ENCODE measurements around the gene ARPC5L. TPM values are rescaled to one million over a fixed set of nuclear protein-coding genes. Genes with fewer than 3 reads are reported as not detected.

Gene ARPC5L
- total RNA-seq, 1 donor from 2014 or later, result 22.5 TPM

DNA sequence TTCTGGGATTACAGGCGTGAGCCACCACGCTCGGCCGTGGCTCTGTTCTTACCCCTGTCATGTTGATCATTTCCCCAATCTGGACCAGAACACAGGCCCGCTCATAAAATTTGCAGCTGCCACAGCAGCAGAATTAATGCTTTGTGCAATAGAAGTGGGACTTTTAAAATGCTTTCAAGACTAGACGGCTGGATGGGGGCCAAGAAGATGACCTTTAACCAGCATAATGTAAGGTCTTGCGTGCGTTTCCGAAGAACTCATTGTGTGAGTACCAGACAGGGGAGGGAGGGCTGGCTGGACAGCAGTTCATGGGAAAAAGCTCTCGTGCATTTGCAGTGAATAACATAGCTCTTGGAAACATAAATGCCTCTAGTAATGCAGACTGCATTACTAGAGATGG, 12.1 kb upstream of the ARPC5L start:
- no peak for DNase-seq (ENCODE audit: extremely low spot score, unreplicated experiment)
- no peaks in the 10 kb centered on the region for H3K9me3 Mint-ChIP-seq (ENCODE audit: unreplicated experiment)

DNA sequence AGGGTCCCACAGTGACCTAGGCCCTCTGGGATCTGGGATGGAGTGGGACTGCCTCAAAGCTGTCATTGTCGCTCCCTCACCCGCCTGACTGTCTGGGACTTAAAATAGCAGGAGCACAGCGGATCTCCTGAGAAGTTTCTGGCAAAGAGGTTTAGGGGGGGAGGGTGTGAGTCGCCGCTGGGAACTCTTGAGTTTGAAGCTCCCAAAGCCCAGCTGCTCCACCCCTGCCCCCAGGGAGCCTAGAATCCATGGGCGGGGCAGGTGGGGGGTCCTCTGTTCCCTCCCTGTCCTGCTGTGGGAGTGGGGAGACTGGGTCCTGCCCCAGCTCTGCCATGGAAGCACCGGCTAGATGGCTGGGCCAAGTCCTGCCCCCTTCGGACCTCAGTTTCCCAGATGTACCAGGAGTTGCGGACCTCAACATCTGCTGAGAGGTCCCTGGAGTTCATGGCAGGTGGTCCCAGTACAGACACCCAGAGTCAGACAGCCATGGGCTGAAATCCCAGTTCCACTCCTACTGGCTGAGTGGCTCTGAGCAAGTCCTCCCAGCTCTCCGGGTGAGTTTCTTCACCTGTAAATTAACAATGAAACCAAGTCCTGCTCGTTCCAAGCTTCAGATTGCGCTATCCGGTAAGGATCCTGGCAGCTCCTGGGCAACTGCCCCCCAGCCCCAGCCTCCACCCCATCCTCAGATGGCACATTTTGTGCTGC, 9.7 kb upstream of the ARPC5L start:
- DNase-seq (ENCODE audit: extremely low spot score, unreplicated experiment), result no peak
- Mint-ChIP-seq H3K36me3 (ENCODE audit: unreplicated experiment) (no peaks in the 10 kb centered on the region), H3K27me3 (ENCODE audit: unreplicated experiment) (no peaks in the 10 kb centered on the region), H3K9me3 (ENCODE audit: unreplicated experiment) (no peaks in the 10 kb centered on the region), H3K4me3 (ENCODE audit: unreplicated experiment) (peak overlapping the region; percentile 70), H3K27ac (ENCODE audit: unreplicated experiment) (peak overlapping the region; percentile 20), H3K4me1 (ENCODE audit: unreplicated experiment) (peaks cover 27% of the 10 kb centered on the region)
- TF ChIP-seq, protein P1, sequence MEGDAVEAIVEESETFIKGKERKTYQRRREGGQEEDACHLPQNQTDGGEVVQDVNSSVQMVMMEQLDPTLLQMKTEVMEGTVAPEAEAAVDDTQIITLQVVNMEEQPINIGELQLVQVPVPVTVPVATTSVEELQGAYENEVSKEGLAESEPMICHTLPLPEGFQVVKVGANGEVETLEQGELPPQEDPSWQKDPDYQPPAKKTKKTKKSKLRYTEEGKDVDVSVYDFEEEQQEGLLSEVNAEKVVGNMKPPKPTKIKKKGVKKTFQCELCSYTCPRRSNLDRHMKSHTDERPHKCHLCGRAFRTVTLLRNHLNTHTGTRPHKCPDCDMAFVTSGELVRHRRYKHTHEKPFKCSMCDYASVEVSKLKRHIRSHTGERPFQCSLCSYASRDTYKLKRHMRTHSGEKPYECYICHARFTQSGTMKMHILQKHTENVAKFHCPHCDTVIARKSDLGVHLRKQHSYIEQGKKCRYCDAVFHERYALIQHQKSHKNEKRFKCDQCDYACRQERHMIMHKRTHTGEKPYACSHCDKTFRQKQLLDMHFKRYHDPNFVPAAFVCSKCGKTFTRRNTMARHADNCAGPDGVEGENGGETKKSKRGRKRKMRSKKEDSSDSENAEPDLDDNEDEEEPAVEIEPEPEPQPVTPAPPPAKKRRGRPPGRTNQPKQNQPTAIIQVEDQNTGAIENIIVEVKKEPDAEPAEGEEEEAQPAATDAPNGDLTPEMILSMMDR (IDR thresholded peaks at IDR 0.05), result no peak

More for the DNA sequence above, 12.1 kb upstream of the ARPC5L start:
- Mint-ChIP-seq H3K4me1 (ENCODE audit: unreplicated experiment) (peaks cover 32% of the 10 kb centered on the region), H3K27me3 (ENCODE audit: unreplicated experiment) (no peaks in the 10 kb centered on the region), H3K36me3 (ENCODE audit: unreplicated experiment) (no peaks in the 10 kb centered on the region), H3K4me3 (ENCODE audit: unreplicated experiment) (no peak overlapping the region), H3K27ac (ENCODE audit: unreplicated experiment) (peak overlapping the region; percentile 27)
- TF ChIP-seq, protein P1 (IDR thresholded peaks at IDR 0.05), result no peak

DNA sequence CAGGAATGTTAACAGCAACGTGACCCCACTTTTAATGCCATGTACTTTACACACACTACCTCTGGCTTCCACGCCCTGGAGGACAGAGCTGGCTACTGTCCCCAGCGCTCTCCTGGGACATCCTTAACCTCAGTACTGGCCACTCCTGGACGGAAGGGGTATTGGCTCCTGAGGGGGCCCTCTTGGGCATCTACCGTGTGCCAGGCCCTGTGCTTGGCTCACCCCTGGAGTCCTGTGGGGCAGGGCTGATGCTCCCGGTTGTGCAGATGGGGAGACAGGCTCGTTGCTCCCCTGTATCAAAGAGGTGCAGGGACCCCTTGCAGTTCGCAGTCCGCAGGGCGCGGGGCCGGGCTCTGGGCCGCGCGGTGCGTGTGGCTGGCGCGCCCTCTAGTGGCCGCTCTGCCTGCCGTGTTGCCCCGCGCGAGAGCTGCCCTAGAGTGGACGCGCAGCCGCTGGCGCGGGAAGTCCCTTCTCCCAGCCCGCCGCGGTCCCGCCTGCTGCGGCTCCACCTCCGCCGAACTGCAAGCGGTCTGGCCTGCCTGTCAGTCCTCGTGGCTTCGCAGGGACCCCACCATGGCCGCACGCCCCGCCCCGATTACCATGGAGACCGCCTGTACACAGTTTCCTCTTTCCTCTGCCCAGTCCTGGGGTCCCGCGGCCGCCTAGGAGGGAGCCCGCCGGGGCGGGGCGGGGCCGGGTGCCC, 8.9 kb upstream of the ARPC5L start, which contains the start of gene WDR38:
TSS of gene WDR38 (plus strand) at position 632 of the 703 bp plus-strand sequence. CDS start 72 bp downstream, outside the sequence.
- peak; percentile 91 for DNase-seq (ENCODE audit: extremely low spot score, unreplicated experiment)
- peaks cover 27% of the 10 kb centered on the region for H3K4me1 Mint-ChIP-seq (ENCODE audit: unreplicated experiment)
- peak within 1 kb of the TSS; percentile 70 for H3K4me3 Mint-ChIP-seq (ENCODE audit: unreplicated experiment)
- H3K27me3 Mint-ChIP-seq (ENCODE audit: unreplicated experiment), result no peaks in the 10 kb centered on the region
- no peaks in the 10 kb centered on the region for H3K9me3 Mint-ChIP-seq (ENCODE audit: unreplicated experiment)
- peaks cover 4% of the 10 kb centered on the region for H3K36me3 Mint-ChIP-seq (ENCODE audit: unreplicated experiment)
- H3K27ac Mint-ChIP-seq (ENCODE audit: unreplicated experiment), result peak within 1 kb of the TSS; percentile 20
- TF ChIP-seq, protein P1 (IDR thresholded peaks at IDR 0.05), result peak; percentile 100

DNA sequence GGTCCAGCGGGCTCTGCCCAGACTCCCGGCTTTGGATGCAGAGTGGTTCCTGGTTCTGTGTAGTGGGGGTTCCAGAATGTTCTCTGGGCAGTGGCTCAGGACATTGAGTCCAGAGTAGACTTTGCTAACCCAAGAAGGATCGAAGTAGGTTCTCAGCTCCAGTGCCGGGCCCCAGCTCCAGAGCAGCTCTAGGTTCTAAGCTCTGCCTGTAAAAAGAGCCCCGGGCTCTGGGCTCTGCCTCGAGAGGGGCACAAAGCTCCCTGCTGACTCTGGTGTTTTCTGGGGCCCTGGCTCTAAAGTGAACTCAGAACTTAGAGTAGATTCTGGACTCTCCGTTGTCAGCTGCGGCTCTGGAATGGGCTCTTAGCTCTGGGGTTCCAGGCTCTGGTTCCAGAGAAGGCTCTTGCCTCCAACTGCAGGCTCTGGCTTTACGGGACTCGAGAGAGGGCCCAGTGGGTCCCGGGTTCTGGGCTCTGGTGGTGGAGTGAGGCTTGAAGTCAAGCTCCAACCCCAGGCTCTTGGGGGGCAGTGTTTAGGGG, 8.3 kb upstream of the ARPC5L start:
- Mint-ChIP-seq H3K36me3 (ENCODE audit: unreplicated experiment) (peaks cover 4% of the 10 kb centered on the region), H3K27me3 (ENCODE audit: unreplicated experiment) (no peaks in the 10 kb centered on the region), H3K9me3 (ENCODE audit: unreplicated experiment) (no peaks in the 10 kb centered on the region), H3K4me1 (ENCODE audit: unreplicated experiment) (peaks cover 27% of the 10 kb centered on the region), H3K27ac (ENCODE audit: unreplicated experiment) (no peak overlapping the region), H3K4me3 (ENCODE audit: unreplicated experiment) (peak overlapping the region; percentile 70)
- DNase-seq (ENCODE audit: extremely low spot score, unreplicated experiment), result no peak
- TF ChIP-seq, protein P1 (IDR thresholded peaks at IDR 0.05), result no peak

DNA sequence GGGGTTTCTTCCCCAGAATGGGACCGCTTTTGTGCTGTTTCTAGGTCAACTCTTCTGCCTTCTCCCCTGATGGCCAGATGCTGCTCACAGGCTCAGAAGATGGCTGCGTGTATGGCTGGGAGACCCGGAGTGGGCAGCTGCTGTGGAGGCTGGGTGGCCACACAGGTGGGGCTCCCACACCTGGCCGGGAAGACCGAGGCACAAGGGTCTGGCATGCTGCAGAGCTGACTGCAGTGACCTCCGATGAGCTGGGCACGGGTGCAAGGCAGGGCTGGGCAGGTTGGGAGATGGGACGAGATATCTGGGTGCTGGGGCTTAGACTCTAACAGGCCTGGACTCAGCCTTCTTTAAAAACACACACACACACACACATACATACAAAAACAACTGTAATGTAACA, 7.8 kb upstream of the ARPC5L start:
- no peak overlapping the region for H3K4me3 Mint-ChIP-seq (ENCODE audit: unreplicated experiment)
- H3K27ac Mint-ChIP-seq (ENCODE audit: unreplicated experiment), result no peak overlapping the region
- H3K36me3 Mint-ChIP-seq (ENCODE audit: unreplicated experiment), result peaks cover 4% of the 10 kb centered on the region
- TF ChIP-seq, protein P1 (IDR thresholded peaks at IDR 0.05), result no peak
- H3K4me1 Mint-ChIP-seq (ENCODE audit: unreplicated experiment), result peaks cover 27% of the 10 kb centered on the region
- no peaks in the 10 kb centered on the region for H3K9me3 Mint-ChIP-seq (ENCODE audit: unreplicated experiment)
- no peak for DNase-seq (ENCODE audit: extremely low spot score, unreplicated experiment)
- H3K27me3 Mint-ChIP-seq (ENCODE audit: unreplicated experiment), result no peaks in the 10 kb centered on the region
